Measurements from ENCODE around the gene ADH5.
"Not testable (repeated sequence)": the region's sequence is repeated elsewhere in the genome, so short reads cannot be mapped to it uniquely, and the experiment has no call there.

DNA sequence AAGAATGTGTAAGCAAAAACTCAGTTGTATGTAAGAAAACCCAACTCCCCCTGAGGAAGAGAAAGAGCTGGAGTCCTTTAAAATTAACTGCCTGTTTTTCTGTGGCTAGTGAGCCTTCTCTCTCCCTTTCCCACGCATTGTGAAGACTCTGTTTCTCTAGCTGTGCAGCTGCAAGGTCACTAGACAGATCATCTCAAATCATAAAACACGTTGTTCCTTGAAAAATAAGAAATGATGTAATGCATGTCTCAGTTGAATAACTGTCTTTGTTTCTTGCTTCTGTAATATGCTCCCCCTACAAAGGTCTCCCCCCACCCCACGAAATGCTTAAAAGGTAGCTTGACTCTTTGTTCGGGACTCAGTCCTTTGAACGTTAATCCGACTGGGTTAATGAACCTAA, 7.7 kb downstream of the ADH5 start:
- TF ChIP-seq, protein P1, sequence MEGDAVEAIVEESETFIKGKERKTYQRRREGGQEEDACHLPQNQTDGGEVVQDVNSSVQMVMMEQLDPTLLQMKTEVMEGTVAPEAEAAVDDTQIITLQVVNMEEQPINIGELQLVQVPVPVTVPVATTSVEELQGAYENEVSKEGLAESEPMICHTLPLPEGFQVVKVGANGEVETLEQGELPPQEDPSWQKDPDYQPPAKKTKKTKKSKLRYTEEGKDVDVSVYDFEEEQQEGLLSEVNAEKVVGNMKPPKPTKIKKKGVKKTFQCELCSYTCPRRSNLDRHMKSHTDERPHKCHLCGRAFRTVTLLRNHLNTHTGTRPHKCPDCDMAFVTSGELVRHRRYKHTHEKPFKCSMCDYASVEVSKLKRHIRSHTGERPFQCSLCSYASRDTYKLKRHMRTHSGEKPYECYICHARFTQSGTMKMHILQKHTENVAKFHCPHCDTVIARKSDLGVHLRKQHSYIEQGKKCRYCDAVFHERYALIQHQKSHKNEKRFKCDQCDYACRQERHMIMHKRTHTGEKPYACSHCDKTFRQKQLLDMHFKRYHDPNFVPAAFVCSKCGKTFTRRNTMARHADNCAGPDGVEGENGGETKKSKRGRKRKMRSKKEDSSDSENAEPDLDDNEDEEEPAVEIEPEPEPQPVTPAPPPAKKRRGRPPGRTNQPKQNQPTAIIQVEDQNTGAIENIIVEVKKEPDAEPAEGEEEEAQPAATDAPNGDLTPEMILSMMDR (IDR thresholded peaks at IDR 0.05 in 2 of 3, conservative IDR thresholded peaks at IDR 0.05 in 1 of 3; ENCODE audit: control insufficient read depth in 2 of 3, extremely low read depth in 1 of 3, insufficient read depth in 1 of 3, low read depth in 3 of 3, low read length in 3 of 3) = not testable (repeated sequence)
- TF ChIP-seq MXI1 (IDR thresholded peaks at IDR 0.05; ENCODE audit: low read depth, low read length); POLR2AphosphoS5 (IDR thresholded peaks at IDR 0.05; ENCODE audit: low read length); BHLHE40 (IDR thresholded peaks at IDR 0.05; ENCODE audit: borderline replicate concordance in 1 of 2, low read depth in 2 of 2, low read length in 1 of 2); ZNF384 (IDR thresholded peaks at IDR 0.05; ENCODE audit: borderline replicate concordance, low read depth, low read length); EZH2 (IDR thresholded peaks at IDR 0.05; ENCODE audit: borderline replicate concordance, control insufficient read depth, low read depth, low read length); GABPA (IDR thresholded peaks at IDR 0.05; ENCODE audit: low read depth); BRCA1 (IDR thresholded peaks at IDR 0.05; ENCODE audit: low read depth, low read length): not testable (repeated sequence)
- TF ChIP-seq, protein P2, sequence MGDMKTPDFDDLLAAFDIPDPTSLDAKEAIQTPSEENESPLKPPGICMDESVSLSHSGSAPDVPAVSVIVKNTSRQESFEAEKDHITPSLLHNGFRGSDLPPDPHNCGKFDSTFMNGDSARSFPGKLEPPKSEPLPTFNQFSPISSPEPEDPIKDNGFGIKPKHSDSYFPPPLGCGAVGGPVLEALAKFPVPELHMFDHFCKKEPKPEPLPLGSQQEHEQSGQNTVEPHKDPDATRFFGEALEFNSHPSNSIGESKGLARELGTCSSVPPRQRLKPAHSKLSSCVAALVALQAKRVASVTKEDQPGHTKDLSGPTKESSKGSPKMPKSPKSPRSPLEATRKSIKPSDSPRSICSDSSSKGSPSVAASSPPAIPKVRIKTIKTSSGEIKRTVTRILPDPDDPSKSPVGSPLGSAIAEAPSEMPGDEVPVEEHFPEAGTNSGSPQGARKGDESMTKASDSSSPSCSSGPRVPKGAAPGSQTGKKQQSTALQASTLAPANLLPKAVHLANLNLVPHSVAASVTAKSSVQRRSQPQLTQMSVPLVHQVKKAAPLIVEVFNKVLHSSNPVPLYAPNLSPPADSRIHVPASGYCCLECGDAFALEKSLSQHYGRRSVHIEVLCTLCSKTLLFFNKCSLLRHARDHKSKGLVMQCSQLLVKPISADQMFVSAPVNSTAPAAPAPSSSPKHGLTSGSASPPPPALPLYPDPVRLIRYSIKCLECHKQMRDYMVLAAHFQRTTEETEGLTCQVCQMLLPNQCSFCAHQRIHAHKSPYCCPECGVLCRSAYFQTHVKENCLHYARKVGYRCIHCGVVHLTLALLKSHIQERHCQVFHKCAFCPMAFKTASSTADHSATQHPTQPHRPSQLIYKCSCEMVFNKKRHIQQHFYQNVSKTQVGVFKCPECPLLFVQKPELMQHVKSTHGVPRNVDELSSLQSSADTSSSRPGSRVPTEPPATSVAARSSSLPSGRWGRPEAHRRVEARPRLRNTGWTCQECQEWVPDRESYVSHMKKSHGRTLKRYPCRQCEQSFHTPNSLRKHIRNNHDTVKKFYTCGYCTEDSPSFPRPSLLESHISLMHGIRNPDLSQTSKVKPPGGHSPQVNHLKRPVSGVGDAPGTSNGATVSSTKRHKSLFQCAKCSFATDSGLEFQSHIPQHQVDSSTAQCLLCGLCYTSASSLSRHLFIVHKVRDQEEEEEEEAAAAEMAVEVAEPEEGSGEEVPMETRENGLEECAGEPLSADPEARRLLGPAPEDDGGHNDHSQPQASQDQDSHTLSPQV (IDR thresholded peaks at IDR 0.05) = not testable (repeated sequence)

All from GM12878 (cell line).